ENCODE data around the gene HOGA1.

Gene HOGA1

GRCh38 chr10:97580421-97581367 lies 3.5 kb upstream of the HOGA1 start:
- DNase-seq, result no peak

GRCh38 chr10:97582169-97582568 lies 2.0 kb upstream of the HOGA1 start:
- DNase-seq, result no peak

- DNase-seq, result no peak
Measured at GRCh38 chr10:97583476-97583875, 713 bp upstream of the HOGA1 start.

GRCh38 chr10:97584798-97585438 lies 729 bp downstream of the HOGA1 start:
- DNase-seq, result no peak

- DNase-seq, result no peak
Measured at GRCh38 chr10:97585439-97585811, 1.2 kb downstream of the HOGA1 start.

DNA sequence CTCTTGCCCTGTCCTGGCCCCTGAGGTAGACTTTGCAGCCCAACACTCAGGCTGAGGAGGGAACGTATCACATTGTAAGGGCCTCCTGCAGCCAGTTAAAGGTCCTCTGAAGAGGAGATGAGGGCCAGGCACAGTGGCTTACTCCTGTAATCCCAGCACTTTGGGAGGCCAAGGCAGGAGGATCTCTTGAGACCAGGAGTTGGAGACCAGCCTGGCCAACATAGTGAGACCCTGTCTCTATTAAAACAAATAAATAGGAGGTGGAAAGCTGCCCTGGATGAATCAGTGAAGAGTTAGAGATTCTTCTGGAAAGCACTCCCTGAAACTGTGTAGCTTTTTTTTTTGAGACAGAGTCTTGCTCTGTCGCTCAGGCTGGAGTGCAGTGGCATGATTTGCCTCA lies 3.0 kb downstream of the HOGA1 start:
- no peak for DNase-seq

- no peak for DNase-seq
Measured at GRCh38 chr10:97589479-97589878, 5.3 kb downstream of the HOGA1 start, which contains the start of gene C10orf62. C10orf62 (plus strand) TSS chr10:97589721; CDS start chr10:97589898, 177 bp downstream.

- no peak for DNase-seq
Measured at GRCh38 chr10:97590082-97590747, 6.0 kb downstream of the HOGA1 start.

DNA sequence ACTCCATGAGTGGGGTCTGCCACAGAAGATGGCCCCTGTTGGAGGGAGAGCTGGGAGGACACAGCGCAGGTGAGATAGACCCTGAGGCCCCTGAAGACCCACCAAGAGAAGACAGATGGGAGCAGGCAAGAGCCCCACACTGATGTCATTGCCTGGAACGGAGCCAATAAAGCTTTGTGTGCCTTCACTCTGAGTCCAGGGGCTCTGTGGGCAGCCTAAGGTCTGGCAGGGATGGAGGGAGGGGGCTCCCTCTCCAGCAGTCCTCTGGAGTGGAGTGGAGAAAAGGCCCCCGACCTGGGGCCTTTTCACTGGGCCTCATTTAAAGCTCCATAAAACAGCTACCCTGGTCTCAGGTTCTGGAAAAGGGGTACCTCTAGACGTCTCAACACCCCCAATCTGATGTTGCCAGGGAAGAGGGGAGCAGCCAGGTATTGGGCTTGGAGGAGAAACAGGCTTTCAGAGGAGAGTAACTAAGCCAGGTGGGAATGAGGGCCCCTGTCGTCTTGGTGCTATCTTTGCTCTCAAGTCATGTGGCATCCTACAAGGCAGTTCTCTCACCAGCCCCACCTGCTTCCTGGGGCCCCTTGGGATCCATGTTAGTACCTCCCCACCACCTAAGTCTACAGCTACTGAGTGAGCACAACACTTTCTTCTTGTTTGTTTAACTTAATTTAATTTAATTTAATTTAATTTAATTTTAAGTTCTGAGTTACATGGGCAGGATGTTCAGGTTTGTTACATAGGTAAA lies 6.7 kb downstream of the HOGA1 start:
- DNase-seq, result no peak

DNA sequence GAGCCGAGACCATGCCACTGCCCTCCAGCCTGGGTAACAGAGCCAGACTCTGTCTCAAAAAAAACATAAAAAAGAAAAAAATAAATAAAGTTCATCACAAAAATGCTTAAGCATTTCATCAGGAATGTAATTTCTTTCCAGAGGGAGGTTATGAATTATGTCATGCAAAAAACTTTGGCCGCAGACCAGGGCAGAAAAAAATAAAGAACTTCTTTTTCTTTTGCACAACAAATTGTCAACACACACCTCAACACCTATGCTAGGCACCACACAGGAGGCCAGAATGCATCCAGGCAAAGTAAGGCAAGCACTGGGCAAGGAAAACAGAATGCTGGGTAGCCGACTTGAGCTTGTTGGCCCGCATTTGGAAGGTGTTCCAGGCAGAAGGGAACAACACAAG lies 9.2 kb downstream of the HOGA1 start:
- DNase-seq, result no peak

DNA sequence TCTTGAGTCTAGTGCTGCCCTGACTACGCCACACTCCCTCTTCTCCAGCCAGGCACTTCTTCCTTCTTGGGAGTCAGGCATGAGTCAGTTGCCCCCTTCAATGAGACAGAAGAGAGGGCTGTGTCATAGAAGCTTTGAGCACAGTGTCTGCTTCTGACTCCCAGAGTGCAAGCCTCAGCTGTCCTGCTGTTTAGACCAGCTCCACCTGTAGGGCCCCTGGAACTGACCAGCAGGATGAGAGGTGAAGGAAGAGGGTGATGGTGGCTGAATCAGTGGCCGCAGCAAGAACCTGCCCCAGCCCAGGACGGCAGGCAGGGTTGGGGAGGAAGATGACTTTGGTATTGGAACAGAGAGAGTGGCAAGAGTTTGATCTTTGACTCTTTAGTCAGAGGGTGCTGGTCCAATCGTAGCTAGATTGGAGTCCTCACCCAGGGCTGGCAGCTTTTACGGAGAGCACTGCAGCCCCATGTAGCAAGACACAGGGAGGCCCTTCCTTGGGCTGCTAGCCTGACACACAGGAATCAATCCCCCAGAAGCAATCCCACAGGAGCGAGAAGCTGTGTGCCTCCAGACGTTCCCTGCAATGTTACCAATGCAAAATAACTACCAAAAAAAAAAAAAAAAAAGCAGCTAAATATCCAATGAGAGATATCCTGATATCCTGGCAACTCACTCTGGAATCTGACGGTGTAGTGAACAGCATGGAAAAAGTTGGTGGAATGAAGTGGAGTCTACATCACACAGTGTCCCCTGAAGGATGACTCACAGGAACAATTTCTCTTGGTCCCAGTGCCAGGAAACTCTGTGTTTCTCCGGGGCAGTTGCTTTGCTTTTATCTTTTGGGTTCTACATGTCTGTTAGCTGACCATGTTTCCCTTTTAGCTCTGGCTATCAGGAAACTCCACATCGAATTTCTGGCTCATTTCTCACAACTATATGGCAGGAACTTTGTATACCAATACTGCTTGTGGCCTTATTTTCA lies 12.2 kb downstream of the HOGA1 start:
- no peak for DNase-seq

DNA sequence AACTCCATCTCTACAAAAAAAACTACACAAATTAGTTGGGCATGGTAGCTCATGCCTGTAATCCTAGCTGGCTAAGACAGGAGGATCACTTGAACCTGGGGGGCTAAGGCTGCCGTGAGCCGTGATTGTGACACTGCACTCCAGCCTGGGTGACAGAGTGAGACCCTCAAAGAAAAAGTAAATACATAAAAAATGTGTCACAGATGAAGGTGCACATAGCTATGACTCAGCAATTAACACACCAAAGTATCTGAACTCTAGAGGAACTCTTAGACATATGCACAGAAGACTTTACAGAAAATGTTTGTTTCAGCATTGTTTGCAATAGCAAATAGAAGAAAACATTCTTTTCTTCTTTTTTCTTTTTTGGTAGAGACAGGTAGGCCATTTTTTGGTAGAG lies 13.6 kb downstream of the HOGA1 start:
- no peak for DNase-seq

GRCh38 chr10:97598407-97599271 lies 14.4 kb downstream of the HOGA1 start:
- no peak for DNase-seq

DNA sequence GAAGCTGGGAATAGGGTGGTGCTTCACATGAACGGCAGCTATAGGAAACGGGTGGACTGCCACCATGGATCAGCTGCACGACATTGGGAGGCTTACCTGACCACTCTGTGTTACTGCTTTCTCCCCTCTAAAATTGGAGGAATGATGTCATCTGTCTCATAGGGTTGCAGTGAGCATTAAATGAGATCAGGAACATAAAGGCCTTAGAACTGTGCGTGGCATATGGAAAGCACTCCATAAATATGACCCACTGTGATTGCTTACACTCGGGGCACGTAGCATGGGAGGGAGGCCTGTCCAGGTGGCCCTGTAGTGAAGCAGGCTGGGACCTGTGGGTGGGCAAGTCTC lies 15.1 kb downstream of the HOGA1 start:
- DNase-seq, result no peak

GRCh38 chr10:97600616-97601015 lies 16.4 kb downstream of the HOGA1 start:
- no peak for DNase-seq

GRCh38 chr10:97601268-97602215 lies 17.4 kb downstream of the HOGA1 start:
- no peak for DNase-seq

DNA sequence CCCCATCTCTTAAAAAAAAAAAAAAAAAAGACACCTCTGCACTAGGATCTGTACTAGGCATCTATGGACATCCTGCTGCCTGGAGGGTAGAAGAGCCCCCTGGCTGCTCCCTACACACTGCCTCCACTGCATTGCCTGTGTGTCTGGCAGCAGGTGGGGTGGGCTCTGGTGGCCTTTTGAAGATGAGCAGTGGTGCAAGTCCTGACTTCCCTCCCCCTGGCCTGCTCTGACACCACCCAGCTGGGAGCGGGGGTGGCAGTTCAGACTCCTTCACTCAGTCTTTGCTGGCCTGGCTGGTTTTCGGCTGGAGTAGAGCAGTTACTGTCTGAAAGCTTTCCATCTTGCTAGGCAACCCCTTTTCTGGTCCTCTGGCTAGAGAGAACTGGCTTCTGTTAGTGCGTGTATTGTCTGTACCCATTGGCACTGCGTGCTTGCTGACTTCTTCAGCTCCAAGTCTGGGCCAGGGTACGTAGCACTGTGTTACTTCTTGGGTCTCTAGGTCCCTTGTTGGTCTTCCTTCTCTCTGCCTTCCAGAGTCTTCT lies 23.0 kb downstream of the HOGA1 start:
- DNase-seq, result no peak

- DNase-seq, result no peak
Measured at GRCh38 chr10:97608991-97609561, 24.9 kb downstream of the HOGA1 start.

- no peak for DNase-seq
Measured at GRCh38 chr10:97611473-97611872, 27.3 kb downstream of the HOGA1 start.
